HCT116 (cell line): ENCODE measurements around the gene CSF2RB.

ENCODE experiments used
- CTCF ChIP-seq, 3 experiments: fragments of 200-600 bp in 1 of 3; sonication (generic) in 1 of 3; IDR thresholded peaks in 2 of 3; conservative IDR thresholded peaks in 1 of 3; 2 replicates each; pipeline ENCODE4 v1.5.1; 2012 to 2017; ENCODE audit warnings: low read depth in 2 of 3, low read length in 2 of 3, antibody characterized with exemption in 1 of 3, borderline replicate concordance in 1 of 3, control low read depth in 1 of 3, mild to moderate bottlenecking in 1 of 3, mixed read lengths in 1 of 3, mixed run types in 1 of 3, moderate library complexity in 1 of 3; ENCODE audit not compliant: insufficient read depth in 1 of 3
- JUND ChIP-seq: IDR thresholded peaks from 2 replicates; pipeline ENCODE4 v1.6.1; 2012
- MAX ChIP-seq: IDR thresholded peaks from 2 replicates; pipeline ENCODE4 v1.6.1; 2012
- POLR2A ChIP-seq: IDR thresholded peaks from 2 replicates; pipeline ENCODE4 v1.7.0; 2011; ENCODE audit warnings: borderline replicate concordance; ENCODE audit not compliant: insufficient read depth, insufficient read length; ENCODE audit errors: extremely low read depth

- no peak for TF ChIP-seq CTCF (IDR thresholded peaks at IDR 0.05 in 2 of 3, conservative IDR thresholded peaks at IDR 0.05 in 1 of 3; ENCODE audit: borderline replicate concordance in 1 of 3, insufficient read depth in 1 of 3, low read depth in 2 of 3, low read length in 2 of 3)
- TF ChIP-seq MAX, result no peak
- TF ChIP-seq JUND, result no peak
- no peak for TF ChIP-seq POLR2A
Observed at GRCh38 chr22:36900225-36900624, 13.2 kb upstream of the CSF2RB start.
